Hepatocyte (in vitro differentiated cells): ENCODE measurements around the gene THYN1. TPM values are rescaled to one million over a fixed set of nuclear protein-coding genes. Genes with fewer than 3 reads are reported as not detected.

Experiments
- DNase-seq: peaks from one replicate; pipeline ENCODE4 v3.0.0-alpha.2; 2016; ENCODE audit warnings: low spot score
- H2AFZ ChIP-seq: fragments of 200-600 bp; sonication (generic); 2 replicates; pipeline ENCODE4 v1.6.0; 2016; ENCODE audit warnings: antibody characterized with exemption, mild to moderate bottlenecking
- H3K27ac ChIP-seq: fragments of 200-600 bp; sonication (generic); 2 replicates; pipeline ENCODE4 v1.5.1; 2016; ENCODE audit warnings: mild to moderate bottlenecking
- H3K27me3 ChIP-seq: fragments of 200-600 bp; sonication (generic); 2 replicates; pipeline ENCODE4 v1.6.1; 2016
- H3K36me3 ChIP-seq: fragments of 200-600 bp; sonication (generic); replicated peaks from 2 replicates; pipeline ENCODE4 v1.5.1; 2016; ENCODE audit warnings: low read depth; ENCODE audit not compliant: insufficient read depth
- H3K4me1 ChIP-seq: fragments of 200-600 bp; sonication (generic); 2 replicates; pipeline ENCODE4 v1.5.1; 2016; ENCODE audit warnings: mild to moderate bottlenecking, moderate library complexity; ENCODE audit not compliant: insufficient read depth
- H3K4me2 ChIP-seq: fragments of 200-600 bp; sonication (generic); 2 replicates; pipeline ENCODE4 v1.6.0; 2016
- H3K4me3 ChIP-seq: fragments of 200-600 bp; sonication (generic); 2 replicates; pipeline ENCODE4 v1.5.1; 2016; ENCODE audit warnings: mild to moderate bottlenecking
- H3K79me2 ChIP-seq: fragments of 200-600 bp; sonication (generic); 2 replicates; pipeline ENCODE4 v1.6.0; 2017; ENCODE audit warnings: mild to moderate bottlenecking
- H3K9me2 ChIP-seq: fragments of 200-600 bp; sonication (generic); replicated peaks from 2 replicates; pipeline ENCODE4 v1.6.0; 2017; ENCODE audit warnings: mild to moderate bottlenecking; ENCODE audit not compliant: insufficient read depth
- H3K9me3 ChIP-seq: fragments of 200-600 bp; sonication (generic); 2 replicates; pipeline ENCODE4 v1.5.1; 2016; ENCODE audit warnings: low read depth, mild to moderate bottlenecking
- H4K20me1 ChIP-seq: fragments of 200-600 bp; sonication (generic); 2 replicates; pipeline ENCODE4 v1.6.0; 2016; ENCODE audit warnings: mild to moderate bottlenecking; ENCODE audit not compliant: insufficient read depth, poor library complexity, severe bottlenecking
- CTCF ChIP-seq: fragments of 200-600 bp; sonication (generic); IDR thresholded peaks from 2 replicates; pipeline ENCODE4 v1.5.1; 2016; ENCODE audit warnings: antibody characterized with exemption, mild to moderate bottlenecking; ENCODE audit not compliant: poor library complexity
- EZH2 ChIP-seq: fragments of 200-600 bp; sonication (generic); IDR thresholded peaks from 2 replicates; pipeline ENCODE4 v1.6.1; 2016; ENCODE audit warnings: antibody characterized with exemption, mild to moderate bottlenecking, borderline replicate concordance
- EZH2phosphoT487 ChIP-seq: fragments of 200-600 bp; sonication (generic); IDR thresholded peaks from one replicate; pipeline ENCODE4 v1.6.1; 2018; ENCODE audit warnings: antibody characterized with exemption, mild to moderate bottlenecking, low read depth, moderate library complexity; ENCODE audit not compliant: unreplicated experiment, severe bottlenecking
- WGBS: methylation state at CpG from one replicate; pipeline ENCODE4 v1.1.6; 2016; ENCODE audit warnings: low lambda C conversion rate; ENCODE audit errors: missing lambda C conversion rate; 5-methylcytosine and 5-hydroxymethylcytosine counted together
- polyA plus RNA-seq: library from polyadenylated mRNA; unstranded; fragments of >200 nt; fragmentation: Nextera tagmentation; extraction: Ambion mirVana; gene quantifications from 2 replicates; pipeline ENCODE4 v1.2.1, GENCODE V29; 2016
- total RNA-seq: library from RNA; depleted of rRNA; stranded (reverse); fragments of >200 nt; gene quantifications from 2 replicates; pipeline ENCODE4 v1.2.3, GENCODE V29; 2014

Gene THYN1
- total and polyA plus RNA-seq, 2 experiments from 2014 or later: 45.7 to 59.8 TPM

- peaks cover 90% of the 10 kb centered on the region for H3K27me3 ChIP-seq
- H3K4me2 ChIP-seq: peak overlapping the region; percentile 91
- H3K9me2 ChIP-seq: no peaks in the 10 kb centered on the region
- peaks cover 12% of the 10 kb centered on the region for H3K4me1 ChIP-seq
- no peaks in the 10 kb centered on the region for H3K9me3 ChIP-seq
- H3K4me3 ChIP-seq: no peak overlapping the region
- H3K27ac ChIP-seq: no peak overlapping the region
- 14% methylated on average over 5 of the region's 5 CpGs for WGBS
- no peaks in the 10 kb centered on the region for H4K20me1 ChIP-seq
- no peaks in the 10 kb centered on the region for H3K79me2 ChIP-seq
- no peak overlapping the region for H2AFZ ChIP-seq
- H3K36me3 ChIP-seq: no peaks in the 10 kb centered on the region
- no peak for DNase-seq
- TF ChIP-seq EZH2 (no peak), CTCF (no peak), EZH2phosphoT487 (no peak)
Observed at GRCh38 chr11:134275188-134275533, 22.0 kb upstream of the THYN1 start.

- no peak for DNase-seq
- H3K27me3 ChIP-seq: peaks cover 79% of the 10 kb centered on the region
- no peak overlapping the region for H3K4me3 ChIP-seq
- H4K20me1 ChIP-seq: no peaks in the 10 kb centered on the region
- no peaks in the 10 kb centered on the region for H3K79me2 ChIP-seq
- no peak overlapping the region for H3K27ac ChIP-seq
- no peaks in the 10 kb centered on the region for H3K9me2 ChIP-seq
- H2AFZ ChIP-seq: no peak overlapping the region
- TF ChIP-seq CTCF (no peak), EZH2phosphoT487 (no peak), EZH2 (no peak)
- H3K4me1 ChIP-seq: peaks cover 12% of the 10 kb centered on the region
- no peaks in the 10 kb centered on the region for H3K9me3 ChIP-seq
- H3K36me3 ChIP-seq: no peaks in the 10 kb centered on the region
- H3K4me2 ChIP-seq: no peak overlapping the region
- WGBS: 35% methylated on average over 3 of the region's 3 CpGs
Observed at GRCh38 chr11:134273317-134273712, 20.2 kb upstream of the THYN1 start.

GRCh38 chr11:134272381-134273316 is 19.5 kb upstream of the THYN1 start:
- 31% methylated on average over 18 of the region's 18 CpGs for WGBS
- Histone ChIP-seq H3K9me2 (no peaks in the 10 kb centered on the region), H3K79me2 (no peaks in the 10 kb centered on the region), H3K36me3 (no peaks in the 10 kb centered on the region), H2AFZ (no peak overlapping the region), H3K4me3 (no peak overlapping the region), H3K9me3 (no peaks in the 10 kb centered on the region), H3K27ac (no peak overlapping the region), H4K20me1 (no peaks in the 10 kb centered on the region), H3K27me3 (peaks cover 72% of the 10 kb centered on the region), H3K4me2 (no peak overlapping the region), H3K4me1 (peaks cover 12% of the 10 kb centered on the region)
- TF ChIP-seq CTCF (no peak), EZH2 (no peak), EZH2phosphoT487 (no peak)
- DNase-seq: peak; percentile 83
